ENCODE results near the gene PHLDA2. TPM values are rescaled to one million over a fixed set of nuclear protein-coding genes. Genes with fewer than 3 reads are reported as not detected.

Gene PHLDA2
- polyA plus RNA-seq, 1 of the 3 experiments (the other 2 are of a cell fraction), result 23.6 TPM

GRCh38 chr11:2917842-2918490 lies 11.3 kb downstream of the PHLDA2 start:
- H3F3A ChIP-seq (replicated peaks; ENCODE audit: insufficient read depth), result no peaks in the 10 kb centered on the region
- H3K27ac ChIP-seq (ENCODE audit: low read depth in 2 of 2, low read length in 1 of 2), result no peak overlapping the region
- DNase-seq, result no peak
- H3K9ac ChIP-seq, result no peak overlapping the region
- no peaks in the 10 kb centered on the region for H3K36me3 ChIP-seq (replicated peaks in 1 of 2; ENCODE audit: control insufficient read depth in 1 of 2, insufficient read depth in 2 of 2, low read length in 1 of 2)
- WGBS (ENCODE audit: low lambda C conversion rate), result 74% methylated on average over 7 of the region's 25 CpGs
- no peak overlapping the region for H3K4me3 ChIP-seq (ENCODE audit: low read depth in 2 of 2, low read length in 1 of 2)
- H3K9me2 ChIP-seq, result no peaks in the 10 kb centered on the region
- no peak for TF ChIP-seq FOXJ3 (CRISPR knock-in tag; IDR thresholded peaks at IDR 0.05)
- H3K4me2 ChIP-seq, result no peak overlapping the region
- H3K27me3 ChIP-seq (ENCODE audit: insufficient read depth), result no peaks in the 10 kb centered on the region
- H3K9me3 ChIP-seq, result no peaks in the 10 kb centered on the region
- no peaks in the 10 kb centered on the region for H3K79me2 ChIP-seq (ENCODE audit: insufficient read depth)
- peaks cover 5 to 18% of the 10 kb centered on the region in 2 experiments; a peak in 3 of 4 replicates for H3K4me1 ChIP-seq (ENCODE audit: control insufficient read depth in 1 of 2, insufficient read depth in 2 of 2, low read depth in 1 of 2, low read length in 1 of 2)
- no peaks in the 10 kb centered on the region for H4K20me1 ChIP-seq (ENCODE audit: insufficient read depth)
- ChIA-PET POLR2A (no interaction called here), CTCF (interaction anchor here (1.1 to 5.2 kb wide), 3 partner anchors 12 to 497 kb away, joined by 4 to 27 read pairs (median 5); partner anchors contain the start of gene PHLDA2)
- H2AFZ ChIP-seq (ENCODE audit: low read depth), result no peak overlapping the region

GRCh38 chr11:2916892-2917645 lies 12.2 kb downstream of the PHLDA2 start:
- CTCF ChIA-PET, result interaction anchor here (1.2 to 5.2 kb wide), 6 partner anchors 13 to 517 kb away, joined by 3 to 27 read pairs (median 6); partner anchors contain the start of gene PHLDA2

GRCh38 chr11:2916114-2916891 lies 12.9 kb downstream of the PHLDA2 start:
- no peak overlapping the region for H3K4me2 ChIP-seq
- H4K20me1 ChIP-seq (ENCODE audit: insufficient read depth), result no peaks in the 10 kb centered on the region
- no peak for TF ChIP-seq RXRA (IDR thresholded peaks at IDR 0.05; ENCODE audit: borderline replicate concordance, low read depth)
- TF ChIP-seq CTCF (IDR thresholded peaks at IDR 0.05), result no peak
- TF ChIP-seq SIN3A (IDR thresholded peaks at IDR 0.05; ENCODE audit: borderline replicate concordance, low read depth, low read length), result no peak
- no peak for TF ChIP-seq RAD21 (IDR thresholded peaks at IDR 0.05; ENCODE audit: low read length)
- TF ChIP-seq RCOR1 (IDR thresholded peaks at IDR 0.05; ENCODE audit: low read length), result no peak
- no peak for TF ChIP-seq MAX (IDR thresholded peaks at IDR 0.05; ENCODE audit: low read depth)
- no peak for TF ChIP-seq RFX5 (IDR thresholded peaks at IDR 0.05; ENCODE audit: low read length)
- no peak for TF ChIP-seq YY1 (IDR thresholded peaks at IDR 0.05; ENCODE audit: low read depth)
- no peak for TF ChIP-seq TCF12 (IDR thresholded peaks at IDR 0.05)
- no peak for TF ChIP-seq IRF3 (IDR thresholded peaks at IDR 0.05; ENCODE audit: low read depth, low read length)
- no peak for TF ChIP-seq TEAD4 (IDR thresholded peaks at IDR 0.05; ENCODE audit: borderline replicate concordance, insufficient read depth)
- TF ChIP-seq JUND (IDR thresholded peaks at IDR 0.05), result no peak
- no peak for TF ChIP-seq FOXM1 (IDR thresholded peaks at IDR 0.05; ENCODE audit: low read depth)
- TF ChIP-seq POLR2AphosphoS5 (IDR thresholded peaks at IDR 0.05; ENCODE audit: low read depth, low read length), result no peak
- H2AFZ ChIP-seq (ENCODE audit: low read depth), result no peak overlapping the region
- H3K27ac ChIP-seq (ENCODE audit: low read depth in 2 of 2, low read length in 1 of 2), result no peak overlapping the region
- H3K4me3 ChIP-seq (ENCODE audit: low read depth in 2 of 2, low read length in 1 of 2), result no peak overlapping the region
- no peaks in the 10 kb centered on the region for H3K27me3 ChIP-seq (ENCODE audit: insufficient read depth)
- H3K9me2 ChIP-seq, result no peaks in the 10 kb centered on the region
- peak; percentile 42 for DNase-seq
- ChIA-PET CTCF (interaction anchor here (1.2 to 5.2 kb wide), 7 partner anchors 14 to 517 kb away, joined by 3 to 27 read pairs (median 5); partner anchors contain the start of gene PHLDA2), POLR2A (no interaction called here)
- no peaks in the 10 kb centered on the region for H3K36me3 ChIP-seq (replicated peaks in 1 of 2; ENCODE audit: control insufficient read depth in 1 of 2, insufficient read depth in 2 of 2, low read length in 1 of 2)
- H3K79me2 ChIP-seq (ENCODE audit: insufficient read depth), result no peaks in the 10 kb centered on the region
- no peaks in the 10 kb centered on the region for H3F3A ChIP-seq (replicated peaks; ENCODE audit: insufficient read depth)
- H3K4me1 ChIP-seq (ENCODE audit: control insufficient read depth in 1 of 2, insufficient read depth in 2 of 2, low read depth in 1 of 2, low read length in 1 of 2), result peaks cover 17 to 25% of the 10 kb centered on the region in 2 experiments; a peak in 3 of 4 replicates
- no peak overlapping the region for H3K9ac ChIP-seq
- WGBS (ENCODE audit: low lambda C conversion rate), result 83% methylated on average over 3 of the region's 20 CpGs
- no peaks in the 10 kb centered on the region for H3K9me3 ChIP-seq

More at GRCh38 chr11:2916892-2917645, 12.2 kb downstream of the PHLDA2 start:
- no peaks in the 10 kb centered on the region for H3K9me3 ChIP-seq
- no peak for DNase-seq
- no peak overlapping the region for H2AFZ ChIP-seq (ENCODE audit: low read depth)
- H3K27me3 ChIP-seq (ENCODE audit: insufficient read depth), result no peaks in the 10 kb centered on the region
- no peaks in the 10 kb centered on the region for H3K36me3 ChIP-seq (replicated peaks in 1 of 2; ENCODE audit: control insufficient read depth in 1 of 2, insufficient read depth in 2 of 2, low read length in 1 of 2)
- H3K27ac ChIP-seq (ENCODE audit: low read depth in 2 of 2, low read length in 1 of 2), result no peak overlapping the region
- no peaks in the 10 kb centered on the region for H4K20me1 ChIP-seq (ENCODE audit: insufficient read depth)
- H3K4me2 ChIP-seq, result no peak overlapping the region
- TF ChIP-seq TEAD4 (IDR thresholded peaks at IDR 0.05; ENCODE audit: borderline replicate concordance, insufficient read depth), result no peak
- TF ChIP-seq RCOR1 (IDR thresholded peaks at IDR 0.05; ENCODE audit: low read length), result no peak
- no peak for TF ChIP-seq RAD21 (IDR thresholded peaks at IDR 0.05; ENCODE audit: low read length)
- TF ChIP-seq CHD2 (IDR thresholded peaks at IDR 0.05; ENCODE audit: low read length, partially characterized antibody), result no peak
- H3K4me1 ChIP-seq (ENCODE audit: control insufficient read depth in 1 of 2, insufficient read depth in 2 of 2, low read depth in 1 of 2, low read length in 1 of 2), result peaks cover 14 to 23% of the 10 kb centered on the region in 2 experiments; a peak in 3 of 4 replicates
- POLR2A ChIA-PET, result no interaction called here
- no peak overlapping the region for H3K9ac ChIP-seq
- no peaks in the 10 kb centered on the region for H3F3A ChIP-seq (replicated peaks; ENCODE audit: insufficient read depth)
- 88% methylated on average over 6 of the region's 16 CpGs for WGBS (ENCODE audit: low lambda C conversion rate)
- no peaks in the 10 kb centered on the region for H3K79me2 ChIP-seq (ENCODE audit: insufficient read depth)
- no peak overlapping the region for H3K4me3 ChIP-seq (ENCODE audit: low read depth in 2 of 2, low read length in 1 of 2)
- H3K9me2 ChIP-seq, result no peaks in the 10 kb centered on the region
